GM19035 (cell line): ENCODE results near the gene TRAK1.

ENCODE experiments used
- ATAC-seq: cut with Tn5 transposase; IDR thresholded peaks from one replicate; pipeline ENCODE4 v1.9.1; 2021; ENCODE audit not compliant: unreplicated experiment

The TRAK1 gene

GRCh38 chr3:42067326-42067725, 23.8 kb upstream of the TRAK1 start:
- peak; percentile 89 for ATAC-seq

- ATAC-seq: no peak
Observed at GRCh38 chr3:42068303-42069088, 22.7 kb upstream of the TRAK1 start.

GRCh38 chr3:42070089-42070488, 21.1 kb upstream of the TRAK1 start:
- ATAC-seq: no peak

GRCh38 chr3:42070524-42070923, 20.6 kb upstream of the TRAK1 start:
- no peak for ATAC-seq

GRCh38 chr3:42071904-42072812, 19.0 kb upstream of the TRAK1 start:
- no peak for ATAC-seq

- no peak for ATAC-seq
Observed at GRCh38 chr3:42072831-42073301, 18.3 kb upstream of the TRAK1 start.

GRCh38 chr3:42077785-42078184, 13.4 kb upstream of the TRAK1 start:
- no peak for ATAC-seq

GRCh38 chr3:42078677-42079076, 12.5 kb upstream of the TRAK1 start:
- ATAC-seq: no peak

GRCh38 chr3:42079701-42080452, 11.3 kb upstream of the TRAK1 start:
- no peak for ATAC-seq

- no peak for ATAC-seq
Observed at GRCh38 chr3:42080453-42080872, 10.7 kb upstream of the TRAK1 start.

- peak; percentile 54 for ATAC-seq
Observed at GRCh38 chr3:42081838-42082473, 9.2 kb upstream of the TRAK1 start.

GRCh38 chr3:42084586-42084985, 6.6 kb upstream of the TRAK1 start:
- ATAC-seq: no peak

GRCh38 chr3:42085641-42086376, 5.3 kb upstream of the TRAK1 start:
- no peak for ATAC-seq

GRCh38 chr3:42088803-42089530, 2.2 kb upstream of the TRAK1 start:
- peak; percentile 56 for ATAC-seq

- ATAC-seq: no peak
Observed at GRCh38 chr3:42092006-42092405, 849 bp downstream of the TRAK1 start.

- no peak for ATAC-seq
Observed at GRCh38 chr3:42094128-42094527, 3.0 kb downstream of the TRAK1 start.

- no peak for ATAC-seq
Observed at GRCh38 chr3:42094691-42095391, 3.7 kb downstream of the TRAK1 start.

GRCh38 chr3:42095540-42095939, 4.4 kb downstream of the TRAK1 start:
- ATAC-seq: no peak
